Fibroblast of the aortic adventitia (primary cell): ENCODE results near the gene DDX46. TPM values are rescaled to one million over a fixed set of nuclear protein-coding genes. Genes with fewer than 3 reads are reported as not detected.

Source experiments
- DNase-seq: peaks from one replicate; pipeline ENCODE4 v3.0.0-alpha.2; 2010; ENCODE audit warnings: low read depth
- H3K4me3 ChIP-seq: 2 replicates; pipeline ENCODE4 v1.5.1; 2011; ENCODE audit warnings: low read depth, mild to moderate bottlenecking, control low read depth, low read length, moderate library complexity
- total RNA-seq: library from RNA; depleted of rRNA; stranded (reverse); fragments of >200 nt; gene quantifications from 2 replicates; pipeline ENCODE4 v1.2.3, GENCODE V29; 2012; ENCODE audit warnings: low replicate concordance
- TF ChIP-seq, protein P1 (sequence below): IDR thresholded peaks from 2 replicates; pipeline ENCODE4 v1.5.1; 2011; ENCODE audit warnings: mild to moderate bottlenecking, low read length, control low read depth, inconsistent platforms; ENCODE audit not compliant: insufficient read depth

The DDX46 gene
- total RNA-seq, 1 donor: 30.5 TPM

DNA sequence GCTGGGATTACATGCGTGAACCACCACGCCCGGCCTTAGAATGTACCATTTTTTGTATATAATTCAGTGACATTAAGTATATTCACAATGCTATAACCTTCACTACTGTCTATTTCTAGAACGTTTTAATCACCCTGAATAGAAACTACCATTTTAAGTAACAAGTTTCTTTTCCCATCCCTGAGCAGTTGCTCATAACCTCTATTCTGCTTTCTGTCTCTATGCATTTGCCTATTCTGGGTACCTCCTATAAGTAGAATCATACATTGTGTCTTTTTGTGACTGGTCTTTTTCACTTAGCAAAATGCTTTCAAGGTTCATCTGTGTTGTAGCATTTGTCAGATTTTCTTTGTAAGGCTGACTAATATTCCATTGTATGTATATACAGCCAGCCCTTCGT lies 39.9 kb downstream of the DDX46 start:
- DNase-seq: no peak
- TF ChIP-seq, protein P1, sequence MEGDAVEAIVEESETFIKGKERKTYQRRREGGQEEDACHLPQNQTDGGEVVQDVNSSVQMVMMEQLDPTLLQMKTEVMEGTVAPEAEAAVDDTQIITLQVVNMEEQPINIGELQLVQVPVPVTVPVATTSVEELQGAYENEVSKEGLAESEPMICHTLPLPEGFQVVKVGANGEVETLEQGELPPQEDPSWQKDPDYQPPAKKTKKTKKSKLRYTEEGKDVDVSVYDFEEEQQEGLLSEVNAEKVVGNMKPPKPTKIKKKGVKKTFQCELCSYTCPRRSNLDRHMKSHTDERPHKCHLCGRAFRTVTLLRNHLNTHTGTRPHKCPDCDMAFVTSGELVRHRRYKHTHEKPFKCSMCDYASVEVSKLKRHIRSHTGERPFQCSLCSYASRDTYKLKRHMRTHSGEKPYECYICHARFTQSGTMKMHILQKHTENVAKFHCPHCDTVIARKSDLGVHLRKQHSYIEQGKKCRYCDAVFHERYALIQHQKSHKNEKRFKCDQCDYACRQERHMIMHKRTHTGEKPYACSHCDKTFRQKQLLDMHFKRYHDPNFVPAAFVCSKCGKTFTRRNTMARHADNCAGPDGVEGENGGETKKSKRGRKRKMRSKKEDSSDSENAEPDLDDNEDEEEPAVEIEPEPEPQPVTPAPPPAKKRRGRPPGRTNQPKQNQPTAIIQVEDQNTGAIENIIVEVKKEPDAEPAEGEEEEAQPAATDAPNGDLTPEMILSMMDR: no peak
- no peak overlapping the region for H3K4me3 ChIP-seq

DNA sequence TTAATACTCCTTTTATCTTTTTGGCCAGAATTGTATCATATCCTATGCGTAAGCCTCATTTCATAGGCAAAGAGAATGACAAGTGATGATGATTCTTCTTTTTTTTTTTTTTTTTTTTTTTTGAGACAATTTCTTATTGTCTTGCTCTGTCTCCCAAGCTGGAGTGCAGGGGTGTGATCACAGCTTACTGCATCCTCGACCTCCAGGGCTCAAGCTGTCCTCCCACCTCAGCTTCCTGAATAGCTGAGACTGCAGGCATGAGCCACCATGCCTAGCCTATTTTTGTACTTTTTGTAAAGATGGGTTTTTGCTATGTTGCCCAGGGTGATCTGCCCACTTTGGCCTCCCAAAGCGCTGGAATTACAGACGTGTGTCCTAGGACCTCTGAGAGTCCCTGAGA lies 45.2 kb downstream of the DDX46 start:
- TF ChIP-seq, protein P1: no peak
- DNase-seq: no peak
- H3K4me3 ChIP-seq: no peak overlapping the region

DNA sequence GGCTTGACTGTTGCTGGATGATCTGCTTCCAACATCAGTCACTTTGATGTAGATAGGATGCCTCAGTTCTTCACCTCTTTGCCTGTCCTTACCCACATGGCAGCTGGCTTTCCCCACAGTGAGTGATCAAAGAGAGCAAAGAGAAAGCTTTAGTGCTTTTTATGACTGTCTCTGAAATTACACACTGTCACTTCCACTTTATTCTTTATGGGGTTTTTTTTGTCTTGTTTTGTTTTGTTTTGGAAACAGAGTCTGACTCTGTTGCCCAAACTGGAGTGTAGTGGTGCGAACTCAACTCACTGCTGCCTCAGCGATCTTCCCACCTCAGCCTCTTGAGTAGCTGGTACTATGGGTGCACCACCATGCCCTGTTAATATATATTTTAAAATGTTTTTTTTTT lies 54.8 kb downstream of the DDX46 start:
- no peak overlapping the region for H3K4me3 ChIP-seq
- no peak for DNase-seq
- TF ChIP-seq, protein P1: no peak

DNA sequence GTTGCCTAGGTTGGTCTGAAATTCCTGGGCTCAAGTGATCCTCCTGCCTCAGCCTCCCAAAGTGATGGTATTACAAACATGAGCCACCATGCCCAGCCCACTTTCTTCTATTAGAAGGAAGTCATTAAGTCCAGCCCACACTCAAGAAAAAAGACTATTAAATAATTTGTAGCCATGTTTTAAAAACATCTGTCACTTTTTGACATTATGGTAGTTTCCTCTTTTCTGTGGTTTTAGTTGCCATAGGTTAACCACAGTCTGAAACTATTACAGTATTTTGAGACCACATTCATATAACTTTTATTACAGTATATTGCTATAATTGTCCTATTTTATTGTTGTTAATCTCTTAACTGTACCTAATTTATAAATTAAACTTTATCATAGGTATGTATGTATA lies 55.2 kb downstream of the DDX46 start:
- TF ChIP-seq, protein P1: no peak
- no peak overlapping the region for H3K4me3 ChIP-seq
- DNase-seq: no peak

DNA sequence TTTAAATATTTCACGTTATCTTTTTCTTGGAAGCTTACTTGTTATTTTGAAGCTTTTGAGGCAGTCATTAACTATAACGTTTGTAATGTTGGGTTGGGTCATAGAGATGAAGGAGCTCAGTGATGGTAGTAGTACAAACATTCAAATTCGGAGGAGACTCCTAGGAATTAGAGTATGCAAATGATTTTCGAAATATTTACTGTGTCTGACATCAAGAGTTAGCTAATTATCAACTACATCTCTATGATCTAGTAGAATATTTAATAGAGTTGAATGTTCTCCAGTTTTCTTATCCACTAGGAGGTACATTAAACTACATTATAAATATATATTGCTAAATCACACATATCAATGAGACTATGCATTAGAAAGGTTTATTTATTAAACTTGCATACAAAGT lies 58.4 kb downstream of the DDX46 start:
- TF ChIP-seq, protein P1: no peak
- no peak for DNase-seq
- H3K4me3 ChIP-seq: no peak overlapping the region

DNA sequence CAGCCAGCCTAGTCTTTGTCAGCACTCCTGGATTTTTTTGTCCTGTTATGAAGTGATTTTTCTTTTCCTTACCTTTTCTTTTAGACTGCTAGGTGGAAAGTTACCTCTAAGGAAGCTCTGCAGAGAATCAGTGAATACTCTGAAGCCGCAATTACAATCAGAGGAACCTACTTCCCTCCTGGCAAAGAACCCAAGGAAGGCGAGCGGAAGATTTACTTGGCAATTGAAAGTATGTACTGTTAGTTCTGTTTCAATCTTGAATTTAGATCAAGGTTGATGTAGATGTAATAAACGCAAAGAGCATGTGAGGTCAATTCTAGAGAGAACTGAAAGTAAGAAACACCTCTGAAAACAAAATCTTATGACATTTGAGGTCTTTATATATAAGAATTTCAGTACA lies 60.2 kb downstream of the DDX46 start:
- no peak for DNase-seq
- H3K4me3 ChIP-seq: no peak overlapping the region
- TF ChIP-seq, protein P1: no peak

DNA sequence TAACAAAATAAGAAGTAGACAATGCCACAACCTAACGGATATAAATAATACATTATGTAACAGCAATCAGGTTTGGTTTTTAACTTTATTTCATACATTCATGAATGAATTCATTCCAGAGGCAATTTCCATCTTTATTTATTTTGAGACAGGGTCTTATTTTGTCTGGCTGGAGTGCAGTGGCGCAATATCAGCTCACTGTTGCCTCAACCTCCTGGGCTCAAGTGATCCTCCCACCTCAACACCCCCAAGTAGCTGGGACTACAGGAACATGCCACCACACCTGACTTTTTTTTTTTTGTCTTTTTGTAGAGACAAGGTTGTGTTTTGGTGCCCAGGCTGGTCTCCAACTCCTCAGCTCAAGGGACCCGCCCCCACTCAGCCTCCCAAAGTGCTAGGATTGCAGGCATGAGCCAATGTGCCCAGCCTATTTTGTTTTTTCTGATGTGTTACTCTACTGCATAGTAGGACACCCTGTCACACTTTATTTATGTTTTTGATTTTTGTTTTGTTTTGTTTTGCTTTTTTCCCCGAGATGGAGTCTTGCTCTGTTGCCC lies 60.9 kb downstream of the DDX46 start:
- H3K4me3 ChIP-seq: no peak overlapping the region
- no peak for DNase-seq
- TF ChIP-seq, protein P1: no peak
